Endothelial cell of umbilical vein (primary cell): Measurements from ENCODE around the gene GGA1.

Experiments
- FOS ChIP-seq: IDR thresholded peaks from 2 replicates; pipeline ENCODE4 v1.6.1; 2011; ENCODE audit warnings: mild to moderate bottlenecking, low read length, moderate library complexity, borderline replicate concordance; ENCODE audit not compliant: insufficient read depth
- MYC ChIP-seq: IDR thresholded peaks from one replicate; pipeline ENCODE4 v1.6.1; 2011; ENCODE audit warnings: mild to moderate bottlenecking, low read depth, low read length
- POLR2A ChIP-seq: IDR thresholded peaks from 2 replicates; pipeline ENCODE4 v1.6.1; 2012; ENCODE audit warnings: low read depth, mild to moderate bottlenecking, control low read depth, low read length
- TF ChIP-seq, protein P1 (sequence below), 2 donors: IDR thresholded peaks; 1 replicate in 1 of 2; 2 replicates in 1 of 2; pipeline ENCODE4 v1.5.1; 2011; ENCODE audit warnings: low read length in 2 of 2, mild to moderate bottlenecking in 2 of 2, moderate library complexity in 2 of 2, control low read depth in 1 of 2, inconsistent platforms in 1 of 2, low read depth in 1 of 2; ENCODE audit not compliant: insufficient read depth in 1 of 2; ENCODE audit errors: extremely low read depth in 1 of 2

DNA sequence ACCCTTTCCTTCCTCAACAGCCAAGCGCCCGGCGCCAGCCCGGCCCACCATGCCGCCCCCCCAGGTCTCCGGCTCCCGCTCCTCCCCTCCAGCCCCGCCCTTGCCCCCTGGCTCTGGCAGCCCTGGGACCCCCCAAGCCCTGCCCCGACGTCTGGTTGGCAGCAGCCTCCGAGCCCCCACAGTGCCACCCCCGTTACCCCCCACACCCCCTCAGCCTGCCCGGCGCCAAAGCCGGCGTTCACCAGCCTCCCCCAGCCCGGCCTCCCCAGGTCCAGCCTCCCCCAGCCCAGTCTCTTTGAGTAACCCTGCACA, 46.6 kb downstream of the GGA1 start:
- TF ChIP-seq, protein P1, sequence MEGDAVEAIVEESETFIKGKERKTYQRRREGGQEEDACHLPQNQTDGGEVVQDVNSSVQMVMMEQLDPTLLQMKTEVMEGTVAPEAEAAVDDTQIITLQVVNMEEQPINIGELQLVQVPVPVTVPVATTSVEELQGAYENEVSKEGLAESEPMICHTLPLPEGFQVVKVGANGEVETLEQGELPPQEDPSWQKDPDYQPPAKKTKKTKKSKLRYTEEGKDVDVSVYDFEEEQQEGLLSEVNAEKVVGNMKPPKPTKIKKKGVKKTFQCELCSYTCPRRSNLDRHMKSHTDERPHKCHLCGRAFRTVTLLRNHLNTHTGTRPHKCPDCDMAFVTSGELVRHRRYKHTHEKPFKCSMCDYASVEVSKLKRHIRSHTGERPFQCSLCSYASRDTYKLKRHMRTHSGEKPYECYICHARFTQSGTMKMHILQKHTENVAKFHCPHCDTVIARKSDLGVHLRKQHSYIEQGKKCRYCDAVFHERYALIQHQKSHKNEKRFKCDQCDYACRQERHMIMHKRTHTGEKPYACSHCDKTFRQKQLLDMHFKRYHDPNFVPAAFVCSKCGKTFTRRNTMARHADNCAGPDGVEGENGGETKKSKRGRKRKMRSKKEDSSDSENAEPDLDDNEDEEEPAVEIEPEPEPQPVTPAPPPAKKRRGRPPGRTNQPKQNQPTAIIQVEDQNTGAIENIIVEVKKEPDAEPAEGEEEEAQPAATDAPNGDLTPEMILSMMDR (IDR thresholded peaks at IDR 0.05; ENCODE audit: extremely low read depth in 1 of 2, insufficient read depth in 1 of 2, low read depth in 1 of 2, low read length in 2 of 2) = no peak
- TF ChIP-seq MYC (no peak), FOS (no peak), POLR2A (no peak)
